ENCODE data around the gene ACSS1. TPM values are rescaled to one million over a fixed set of nuclear protein-coding genes. Genes with fewer than 3 reads are reported as not detected.

ACSS1 gene
- total RNA-seq, 1 experiment from 2014 or later: 0.51 TPM

- TF ChIP-seq, protein P1, sequence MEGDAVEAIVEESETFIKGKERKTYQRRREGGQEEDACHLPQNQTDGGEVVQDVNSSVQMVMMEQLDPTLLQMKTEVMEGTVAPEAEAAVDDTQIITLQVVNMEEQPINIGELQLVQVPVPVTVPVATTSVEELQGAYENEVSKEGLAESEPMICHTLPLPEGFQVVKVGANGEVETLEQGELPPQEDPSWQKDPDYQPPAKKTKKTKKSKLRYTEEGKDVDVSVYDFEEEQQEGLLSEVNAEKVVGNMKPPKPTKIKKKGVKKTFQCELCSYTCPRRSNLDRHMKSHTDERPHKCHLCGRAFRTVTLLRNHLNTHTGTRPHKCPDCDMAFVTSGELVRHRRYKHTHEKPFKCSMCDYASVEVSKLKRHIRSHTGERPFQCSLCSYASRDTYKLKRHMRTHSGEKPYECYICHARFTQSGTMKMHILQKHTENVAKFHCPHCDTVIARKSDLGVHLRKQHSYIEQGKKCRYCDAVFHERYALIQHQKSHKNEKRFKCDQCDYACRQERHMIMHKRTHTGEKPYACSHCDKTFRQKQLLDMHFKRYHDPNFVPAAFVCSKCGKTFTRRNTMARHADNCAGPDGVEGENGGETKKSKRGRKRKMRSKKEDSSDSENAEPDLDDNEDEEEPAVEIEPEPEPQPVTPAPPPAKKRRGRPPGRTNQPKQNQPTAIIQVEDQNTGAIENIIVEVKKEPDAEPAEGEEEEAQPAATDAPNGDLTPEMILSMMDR (IDR thresholded peaks at IDR 0.05; ENCODE audit: unreplicated experiment): no peak
- Mint-ChIP-seq H3K4me3 (ENCODE audit: unreplicated experiment) (no peak overlapping the region), H3K27ac (ENCODE audit: low read depth, unreplicated experiment) (no peak overlapping the region), H3K27me3 (ENCODE audit: insufficient read depth, unreplicated experiment) (no peaks in the 10 kb centered on the region), H3K9me3 (ENCODE audit: unreplicated experiment) (no peaks in the 10 kb centered on the region), H3K4me1 (ENCODE audit: insufficient read depth, unreplicated experiment) (peaks cover 16% of the 10 kb centered on the region), H3K36me3 (ENCODE audit: insufficient read depth, unreplicated experiment) (no peaks in the 10 kb centered on the region)
- DNase-seq (ENCODE audit: unreplicated experiment): no peak
- ChIA-PET POLR2A (interaction anchor here (0.7 to 5.5 kb wide), 7 partner anchors 8 to 32 kb away, joined by 3 to 42 read pairs (median 5); no protein-coding TSS in a partner anchor), CTCF (interaction anchor here (0.6 to 4.9 kb wide), 4 partner anchors 33 to 158 kb away, joined by 3 to 43 read pairs (median 14); no protein-coding TSS in a partner anchor)
- intact Hi-C loops (cut with micrococcal nuclease): no loop called here
- BruUV-seq (replicated peaks): no TSS peak
Measured at GRCh38 chr20:25031241-25031640, 26.7 kb downstream of the ACSS1 start.

DNA sequence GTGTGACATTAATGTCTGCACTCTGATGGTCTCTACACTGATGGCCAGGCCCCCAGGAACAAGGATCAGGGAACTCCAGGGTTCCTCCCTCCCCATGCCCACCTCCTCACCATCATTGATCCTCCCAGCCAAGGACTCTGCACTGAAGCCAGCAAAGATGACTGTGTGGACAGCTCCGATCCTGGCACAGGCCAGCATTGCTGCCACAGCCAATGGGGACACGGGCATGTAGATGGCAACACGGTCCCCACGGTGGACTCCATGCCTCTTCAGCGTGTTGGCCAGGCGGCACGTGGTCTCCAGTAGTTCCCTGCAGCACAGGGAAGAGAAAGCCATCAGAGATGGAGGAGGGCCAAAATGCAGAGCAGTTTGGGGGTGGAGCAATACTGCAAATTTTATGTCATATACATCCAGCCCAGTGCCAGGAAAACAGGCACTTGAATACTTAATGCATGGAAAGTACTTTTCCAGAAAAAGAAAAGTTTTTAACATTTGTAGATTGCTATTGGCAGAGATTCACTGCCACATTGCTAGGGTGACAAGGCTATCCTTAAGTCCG is 27.2 kb downstream of the ACSS1 start:
- no TSS peak for BruUV-seq (replicated peaks)
- no peak for DNase-seq (ENCODE audit: unreplicated experiment)
- no peaks in the 10 kb centered on the region for H3K9me3 Mint-ChIP-seq (ENCODE audit: unreplicated experiment)
- TF ChIP-seq, protein P1 (IDR thresholded peaks at IDR 0.05; ENCODE audit: unreplicated experiment): no peak
- H3K27me3 Mint-ChIP-seq (ENCODE audit: insufficient read depth, unreplicated experiment): no peaks in the 10 kb centered on the region
- peaks cover 16% of the 10 kb centered on the region for H3K4me1 Mint-ChIP-seq (ENCODE audit: insufficient read depth, unreplicated experiment)
- no peak overlapping the region for H3K4me3 Mint-ChIP-seq (ENCODE audit: unreplicated experiment)
- ChIA-PET POLR2A (interaction anchor here (0.7 to 5.5 kb wide), 7 partner anchors 9 to 32 kb away, joined by 3 to 42 read pairs (median 5); no protein-coding TSS in a partner anchor), CTCF (interaction anchor here (4.4 to 4.9 kb wide), 2 partner anchors 34 to 36 kb away, joined by 24 to 43 read pairs; no protein-coding TSS in a partner anchor)
- no peak overlapping the region for H3K27ac Mint-ChIP-seq (ENCODE audit: low read depth, unreplicated experiment)
- intact Hi-C loops (cut with micrococcal nuclease): no loop called here
- no peaks in the 10 kb centered on the region for H3K36me3 Mint-ChIP-seq (ENCODE audit: insufficient read depth, unreplicated experiment)

DNA sequence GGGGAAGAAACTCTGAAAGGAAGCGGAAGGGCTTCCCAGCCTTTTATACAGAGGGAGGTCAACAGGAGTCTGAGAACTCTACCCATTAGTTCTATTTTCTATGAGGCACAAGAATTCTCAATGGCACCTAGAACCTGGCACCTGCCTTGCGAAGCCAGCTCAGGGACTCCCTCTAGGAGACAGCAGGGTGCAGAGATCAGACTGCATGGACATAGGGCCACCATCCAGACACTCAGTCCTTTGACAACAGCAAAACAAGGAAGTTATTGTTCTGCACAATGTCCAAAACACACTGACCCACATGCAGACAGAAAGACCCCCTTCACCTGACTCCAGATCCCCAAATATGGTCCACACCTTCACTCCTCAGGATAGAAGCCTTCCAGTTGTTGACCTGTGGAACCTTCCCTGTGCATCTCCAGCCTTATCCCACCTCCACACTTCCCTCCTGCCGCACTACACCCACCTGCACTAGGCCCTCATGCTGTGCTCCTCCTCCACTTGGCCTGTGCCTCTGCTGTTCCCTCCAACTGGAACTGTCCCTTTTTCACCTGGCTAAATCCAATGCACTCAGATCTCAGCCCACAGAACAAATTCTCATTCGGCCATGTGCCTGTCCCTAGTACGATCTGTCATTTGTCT is 27.8 kb downstream of the ACSS1 start:
- no peaks in the 10 kb centered on the region for H3K9me3 Mint-ChIP-seq (ENCODE audit: unreplicated experiment)
- H3K4me1 Mint-ChIP-seq (ENCODE audit: insufficient read depth, unreplicated experiment): peaks cover 16% of the 10 kb centered on the region
- POLR2A ChIA-PET: interaction anchor here (3.5 kb wide), 1 partner anchor 13 kb away, joined by 16 read pairs; no protein-coding TSS in a partner anchor
- H3K27ac Mint-ChIP-seq (ENCODE audit: low read depth, unreplicated experiment): no peak overlapping the region
- TF ChIP-seq, protein P1 (IDR thresholded peaks at IDR 0.05; ENCODE audit: unreplicated experiment): no peak
- no peak for DNase-seq (ENCODE audit: unreplicated experiment)
- intact Hi-C loops (cut with micrococcal nuclease): no loop called here
- no TSS peak for BruUV-seq (replicated peaks)
- CTCF ChIA-PET: interaction anchor here (0.7 kb wide), 2 partner anchors 11 to 35 kb away, joined by 3 to 8 read pairs; no protein-coding TSS in a partner anchor
- no peaks in the 10 kb centered on the region for H3K36me3 Mint-ChIP-seq (ENCODE audit: insufficient read depth, unreplicated experiment)
- H3K27me3 Mint-ChIP-seq (ENCODE audit: insufficient read depth, unreplicated experiment): no peaks in the 10 kb centered on the region
- H3K4me3 Mint-ChIP-seq (ENCODE audit: unreplicated experiment): no peak overlapping the region

- TF ChIP-seq, protein P1 (IDR thresholded peaks at IDR 0.05; ENCODE audit: unreplicated experiment): no peak
- intact Hi-C loops (cut with micrococcal nuclease): no loop called here
- H3K27ac Mint-ChIP-seq (ENCODE audit: low read depth, unreplicated experiment): no peak overlapping the region
- ChIA-PET CTCF (interaction anchor here (0.8 to 1.2 kb wide), 3 partner anchors 10 to 32 kb away, joined by 3 to 5 read pairs (median 4); no protein-coding TSS in a partner anchor), POLR2A (no interaction called here)
- BruUV-seq (replicated peaks): no TSS peak
- H3K27me3 Mint-ChIP-seq (ENCODE audit: insufficient read depth, unreplicated experiment): no peaks in the 10 kb centered on the region
- H3K4me1 Mint-ChIP-seq (ENCODE audit: insufficient read depth, unreplicated experiment): peaks cover 22% of the 10 kb centered on the region
- no peak overlapping the region for H3K4me3 Mint-ChIP-seq (ENCODE audit: unreplicated experiment)
- no peak for DNase-seq (ENCODE audit: unreplicated experiment)
- peaks cover 10% of the 10 kb centered on the region for H3K36me3 Mint-ChIP-seq (ENCODE audit: insufficient read depth, unreplicated experiment)
- no peaks in the 10 kb centered on the region for H3K9me3 Mint-ChIP-seq (ENCODE audit: unreplicated experiment)
Measured at GRCh38 chr20:25025986-25026605, 31.8 kb downstream of the ACSS1 start.

All from MCF 10A (cell line).